K562 (cell line): ENCODE data around the gene DPYSL4. TPM values are rescaled to one million over a fixed set of nuclear protein-coding genes. Genes with fewer than 3 reads are reported as not detected.

ENCODE experiments used
- MGA ChIP-seq: fragments of 450-650 bp; IDR thresholded peaks from 2 replicates; pipeline ENCODE4 v1.6.1; 2016; ENCODE audit warnings: mild to moderate bottlenecking, moderate library complexity
- polyA plus RNA-seq, 8 experiments: library from polyadenylated mRNA; depleted of rRNA in 4 of 8; stranded (reverse) in 5 of 8; unstranded in 3 of 8; fragments of >200 nt; fragmentation: Nextera tagmentation in 2 of 8; fragmentation: Illumina TruSeq in 1 of 8; extraction: Ambion mirVana in 2 of 8; extraction: Trizol in 1 of 8; gene quantifications; 2 replicates each; pipeline versions ENCODE4 v1.2.1 to v1.2.3, GENCODE V29; 2011 to 2014; ENCODE audit warnings: inconsistent platforms in 1 of 8, missing spikeins in 1 of 8
- total RNA-seq, 7 experiments: library from RNA; depleted of rRNA in 6 of 7; stranded (reverse); fragments of >200 nt in 6 of 7; fragmentation: Illumina TruSeq in 2 of 7; extraction: Trizol in 2 of 7; gene quantifications; 2 replicates each; pipeline versions ENCODE4 v1.2.1 to v1.2.3, GENCODE V29; 2011 to 2021; ENCODE audit warnings: low replicate concordance in 1 of 7

Gene DPYSL4
- total and polyA plus RNA-seq, 9 of the 15 experiments (the other 6 are each of a cell fraction or from before 2014, with no cell fraction given), result 0.03 TPM; not detected in 8

- no peak for TF ChIP-seq MGA
Measured at GRCh38 chr10:132245056-132245455, 58.3 kb downstream of the DPYSL4 start (continued).
